NCI-H2081 (cell line): ENCODE measurements around the gene DGKB.

Experiments used
- DNase-seq, 2 experiments: peaks; one replicate each; lab custom pipeline; 2025; lab: John Stamatoyannopoulos, UW

DGKB gene

DNA sequence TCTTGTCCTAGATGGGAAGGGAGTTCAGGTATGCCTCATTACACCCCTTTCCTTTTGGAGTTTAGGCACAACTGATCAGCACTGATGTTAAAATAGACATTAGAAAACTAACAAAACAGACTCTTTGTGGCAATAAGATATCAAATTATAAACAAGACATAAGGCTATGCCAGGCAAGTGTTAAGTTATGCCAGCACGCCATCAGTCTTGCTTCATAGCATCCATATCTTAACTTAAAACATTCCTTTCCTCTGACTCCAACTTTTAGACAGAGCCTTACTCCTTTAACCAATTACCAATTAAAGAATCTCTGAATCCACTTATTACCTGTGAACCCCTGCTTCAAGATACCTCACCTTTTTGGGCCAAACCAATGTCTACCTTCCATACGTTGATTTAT lies 786.9 kb downstream of the DGKB start:
- no peak for DNase-seq

DNA sequence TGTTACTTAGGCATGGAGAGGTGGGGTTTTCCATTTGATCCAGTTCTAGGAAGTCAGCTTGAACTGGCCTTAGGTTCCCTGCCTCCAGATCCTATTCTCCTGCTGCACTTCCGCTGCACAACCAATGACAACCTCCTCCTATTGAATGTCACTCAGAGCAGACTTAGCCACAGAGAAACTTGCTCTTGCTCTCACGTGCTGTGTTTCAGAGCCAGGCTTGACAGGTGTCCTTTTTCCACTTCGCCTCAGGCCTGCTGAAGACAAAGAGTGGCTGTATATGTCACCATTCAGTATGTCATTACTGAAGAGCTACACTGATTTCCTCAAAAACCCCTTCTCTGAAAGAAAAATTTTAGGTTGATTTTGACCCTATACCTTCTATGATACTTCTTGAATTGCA lies 797.7 kb downstream of the DGKB start:
- no peak for DNase-seq

DNA sequence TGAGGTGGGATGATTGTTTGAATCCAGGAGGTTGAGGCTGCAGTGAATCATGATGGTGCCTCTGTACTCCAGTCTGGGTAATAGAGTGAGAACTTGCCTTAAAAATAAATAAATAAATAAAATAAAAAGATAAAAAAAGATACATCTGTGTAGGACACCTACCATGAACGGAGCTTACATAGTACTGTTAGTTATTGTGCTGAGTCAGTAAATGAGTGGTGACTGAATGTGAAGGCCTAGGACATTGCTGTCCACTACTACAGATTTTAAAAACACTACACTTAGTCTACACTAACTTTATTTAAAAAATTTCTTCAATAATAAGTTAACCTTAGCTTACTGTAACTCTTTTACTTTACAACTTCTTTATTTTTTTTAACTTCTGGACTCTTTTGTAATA lies 806.4 kb downstream of the DGKB start:
- DNase-seq: no peak

DNA sequence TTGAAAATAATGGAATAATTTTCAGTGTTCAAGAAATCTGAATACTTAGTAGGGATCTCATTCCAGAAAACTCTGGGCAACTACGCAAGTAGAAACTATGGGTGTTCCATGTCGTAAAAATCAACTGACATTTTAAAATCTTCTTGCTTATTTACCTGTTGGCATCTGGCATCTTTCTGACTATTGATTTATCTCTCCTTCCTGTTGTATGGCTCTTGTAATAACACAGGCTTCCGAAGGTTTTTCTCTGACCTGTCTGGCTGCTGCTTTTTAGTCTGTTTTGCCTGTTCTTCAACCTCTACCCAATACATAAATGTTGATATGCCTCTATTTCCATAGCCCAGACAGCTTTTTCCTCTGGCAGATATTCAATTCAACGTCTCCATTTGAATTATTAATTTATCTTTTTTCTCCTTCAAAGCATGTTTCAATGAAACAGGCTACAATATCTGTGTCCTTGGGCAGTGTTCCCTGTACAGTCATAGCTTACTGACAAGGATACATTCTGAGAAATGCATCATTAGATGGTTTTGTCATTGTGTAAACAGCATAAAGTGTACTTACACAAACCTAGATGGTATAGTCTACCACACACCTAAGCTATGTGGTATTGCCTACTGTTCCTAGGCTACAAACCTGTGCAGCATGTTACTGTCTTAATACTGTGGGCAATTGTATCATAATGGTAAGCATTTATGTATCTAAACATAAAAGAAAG lies 807.2 kb downstream of the DGKB start:
- peak in 1 of 2 experiments; percentile 14 for DNase-seq
